Keratinocyte (primary cell): ENCODE measurements around the gene TECPR1.

ENCODE experiments used
- EZH2 ChIP-seq: IDR thresholded peaks from one replicate; pipeline ENCODE4 v1.6.1; 2012; ENCODE audit warnings: inconsistent platforms, mild to moderate bottlenecking, low read length, moderate library complexity
- TF ChIP-seq, protein P1 (sequence below), 3 experiments: IDR thresholded peaks in 1 of 3; conservative IDR thresholded peaks in 1 of 3; optimal IDR thresholded peaks in 1 of 3; 2 replicates in 2 of 3; 3 replicates in 1 of 3; pipeline versions ENCODE3 to v1.5.1; 2011; ENCODE audit warnings: low read length in 3 of 3, mild to moderate bottlenecking in 3 of 3, moderate library complexity in 2 of 3, control low read depth in 1 of 3, inconsistent platforms in 1 of 3; ENCODE audit not compliant: insufficient read depth in 2 of 3; ENCODE audit errors: extremely low read depth in 1 of 3

DNA sequence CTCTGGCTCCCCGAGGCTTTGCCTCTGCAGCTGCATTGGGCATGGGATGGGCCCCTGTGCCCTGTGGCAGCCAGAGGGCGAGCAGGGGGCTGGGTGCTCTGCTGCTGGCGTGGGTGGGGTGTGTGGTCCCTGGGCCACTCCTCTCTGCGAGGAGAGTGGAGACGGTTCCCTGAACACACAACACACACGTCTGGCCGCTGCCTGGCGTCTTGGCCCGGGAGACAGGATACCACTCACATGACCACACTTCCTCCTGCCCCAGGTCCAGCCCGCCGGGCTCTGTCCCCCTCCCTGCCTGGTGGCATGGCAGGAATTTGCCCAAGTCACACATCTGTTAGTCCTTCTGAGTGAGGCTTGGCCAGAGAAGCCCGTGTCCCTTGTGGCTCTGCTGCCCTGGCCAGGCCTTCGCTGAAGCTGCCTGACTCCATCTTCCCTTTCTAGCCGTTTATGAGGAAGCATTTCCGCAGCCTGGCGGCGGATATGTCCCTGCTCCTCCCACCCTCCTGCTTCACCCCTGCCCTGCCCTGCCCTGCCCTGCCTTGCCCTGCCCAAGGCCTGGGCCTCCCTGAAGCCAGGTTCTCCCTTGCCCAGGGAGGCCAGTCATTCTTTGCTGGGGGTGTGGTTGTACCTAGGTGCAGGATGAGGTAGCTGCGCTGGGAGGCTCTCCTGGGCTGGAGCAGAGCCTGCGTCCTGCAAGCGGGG is 32.5 kb upstream of the TECPR1 start:
- TF ChIP-seq, protein P1, sequence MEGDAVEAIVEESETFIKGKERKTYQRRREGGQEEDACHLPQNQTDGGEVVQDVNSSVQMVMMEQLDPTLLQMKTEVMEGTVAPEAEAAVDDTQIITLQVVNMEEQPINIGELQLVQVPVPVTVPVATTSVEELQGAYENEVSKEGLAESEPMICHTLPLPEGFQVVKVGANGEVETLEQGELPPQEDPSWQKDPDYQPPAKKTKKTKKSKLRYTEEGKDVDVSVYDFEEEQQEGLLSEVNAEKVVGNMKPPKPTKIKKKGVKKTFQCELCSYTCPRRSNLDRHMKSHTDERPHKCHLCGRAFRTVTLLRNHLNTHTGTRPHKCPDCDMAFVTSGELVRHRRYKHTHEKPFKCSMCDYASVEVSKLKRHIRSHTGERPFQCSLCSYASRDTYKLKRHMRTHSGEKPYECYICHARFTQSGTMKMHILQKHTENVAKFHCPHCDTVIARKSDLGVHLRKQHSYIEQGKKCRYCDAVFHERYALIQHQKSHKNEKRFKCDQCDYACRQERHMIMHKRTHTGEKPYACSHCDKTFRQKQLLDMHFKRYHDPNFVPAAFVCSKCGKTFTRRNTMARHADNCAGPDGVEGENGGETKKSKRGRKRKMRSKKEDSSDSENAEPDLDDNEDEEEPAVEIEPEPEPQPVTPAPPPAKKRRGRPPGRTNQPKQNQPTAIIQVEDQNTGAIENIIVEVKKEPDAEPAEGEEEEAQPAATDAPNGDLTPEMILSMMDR (optimal IDR thresholded peaks at IDR 0.05 in 1 of 3, IDR thresholded peaks at IDR 0.05 in 1 of 3, conservative IDR thresholded peaks at IDR 0.05 in 1 of 3; ENCODE audit: extremely low read depth in 1 of 3, insufficient read depth in 2 of 3, low read length in 3 of 3): no peak
- no peak for TF ChIP-seq EZH2
